VCaP (cell line): ENCODE results near the gene COL19A1.
A peak's percentile ranks its signal among the peaks of the same experiment; 100 is the strongest.

Experiments used
- H3K27ac ChIP-seq: fragments of 450-650 bp; 2 replicates; pipeline ENCODE4 v1.5.1; 2017
- TF ChIP-seq, protein P1 (sequence below): fragments of 450-650 bp; conservative IDR thresholded peaks from 2 replicates; pipeline ENCODE4 v1.5.1; 2017; ENCODE audit warnings: mild to moderate bottlenecking, moderate library complexity

COL19A1 gene

DNA sequence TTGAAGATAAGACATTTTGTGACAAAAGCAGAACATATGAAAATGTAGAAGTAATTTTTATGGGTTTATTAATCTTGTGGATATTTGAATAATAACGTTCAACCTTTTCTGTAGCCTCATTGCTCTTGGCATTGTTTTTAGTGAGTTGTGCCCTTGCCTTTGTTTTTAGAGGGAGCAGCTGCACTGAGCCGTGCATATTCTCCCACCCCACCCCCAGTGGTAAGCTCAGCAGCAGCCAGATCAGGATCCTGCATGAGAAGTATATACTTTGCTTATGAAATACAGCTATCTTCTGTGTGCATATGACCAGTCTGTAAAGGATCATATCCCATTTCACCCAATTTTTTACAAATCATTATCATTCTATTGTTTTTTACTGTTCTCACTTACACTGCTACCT lies 252.3 kb downstream of the COL19A1 start:
- TF ChIP-seq, protein P1, sequence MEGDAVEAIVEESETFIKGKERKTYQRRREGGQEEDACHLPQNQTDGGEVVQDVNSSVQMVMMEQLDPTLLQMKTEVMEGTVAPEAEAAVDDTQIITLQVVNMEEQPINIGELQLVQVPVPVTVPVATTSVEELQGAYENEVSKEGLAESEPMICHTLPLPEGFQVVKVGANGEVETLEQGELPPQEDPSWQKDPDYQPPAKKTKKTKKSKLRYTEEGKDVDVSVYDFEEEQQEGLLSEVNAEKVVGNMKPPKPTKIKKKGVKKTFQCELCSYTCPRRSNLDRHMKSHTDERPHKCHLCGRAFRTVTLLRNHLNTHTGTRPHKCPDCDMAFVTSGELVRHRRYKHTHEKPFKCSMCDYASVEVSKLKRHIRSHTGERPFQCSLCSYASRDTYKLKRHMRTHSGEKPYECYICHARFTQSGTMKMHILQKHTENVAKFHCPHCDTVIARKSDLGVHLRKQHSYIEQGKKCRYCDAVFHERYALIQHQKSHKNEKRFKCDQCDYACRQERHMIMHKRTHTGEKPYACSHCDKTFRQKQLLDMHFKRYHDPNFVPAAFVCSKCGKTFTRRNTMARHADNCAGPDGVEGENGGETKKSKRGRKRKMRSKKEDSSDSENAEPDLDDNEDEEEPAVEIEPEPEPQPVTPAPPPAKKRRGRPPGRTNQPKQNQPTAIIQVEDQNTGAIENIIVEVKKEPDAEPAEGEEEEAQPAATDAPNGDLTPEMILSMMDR: no peak
- no peak overlapping the region for H3K27ac ChIP-seq

DNA sequence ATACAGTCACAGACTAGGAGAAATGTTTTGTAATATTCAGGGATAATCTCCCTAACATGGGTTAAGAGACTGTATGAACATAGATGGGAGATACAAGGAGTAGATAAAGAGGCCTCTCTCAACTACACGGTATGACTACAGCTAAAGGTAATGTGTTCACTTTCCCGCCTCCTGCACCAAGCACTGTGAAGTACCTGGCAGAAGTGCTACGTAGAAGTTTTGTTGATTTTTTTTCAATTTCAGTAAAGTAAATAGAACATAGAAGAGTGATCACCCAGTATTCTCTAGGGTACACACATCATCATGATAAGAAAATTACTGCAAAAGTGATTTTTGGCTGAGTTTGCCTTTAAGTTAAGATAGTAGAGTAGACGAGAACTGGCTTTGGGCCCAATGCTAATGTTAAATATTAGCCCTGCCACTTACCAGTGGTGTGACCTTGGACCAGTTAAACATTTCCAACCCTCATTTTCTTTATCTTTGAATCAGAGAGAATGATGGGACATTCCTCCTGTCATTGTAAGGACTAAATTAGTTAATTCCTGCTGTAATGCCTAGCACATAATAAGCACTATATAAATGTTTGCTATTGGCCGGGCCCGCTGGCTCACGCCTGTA lies 253.0 kb downstream of the COL19A1 start:
- no peak overlapping the region for H3K27ac ChIP-seq
- TF ChIP-seq, protein P1: no peak

DNA sequence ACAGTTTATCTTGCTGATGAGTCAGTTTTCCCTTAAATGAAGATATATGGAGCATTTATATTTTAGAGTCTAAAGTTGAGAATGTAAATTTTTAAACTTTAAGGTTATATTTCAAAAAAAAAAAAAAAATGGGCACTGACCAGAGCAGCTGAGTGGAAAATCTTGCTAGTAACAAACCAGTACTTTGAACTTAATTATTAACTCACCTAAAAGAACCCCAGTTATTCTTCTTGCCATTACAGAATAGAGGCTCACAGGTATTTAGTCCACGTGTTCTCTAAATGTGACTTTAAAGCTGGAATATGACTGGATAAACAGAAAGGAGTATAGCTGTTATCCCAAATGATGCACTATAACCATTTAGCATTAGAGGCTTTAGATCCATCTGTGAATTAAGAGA lies 258.1 kb downstream of the COL19A1 start:
- H3K27ac ChIP-seq: no peak overlapping the region
- TF ChIP-seq, protein P1: no peak

DNA sequence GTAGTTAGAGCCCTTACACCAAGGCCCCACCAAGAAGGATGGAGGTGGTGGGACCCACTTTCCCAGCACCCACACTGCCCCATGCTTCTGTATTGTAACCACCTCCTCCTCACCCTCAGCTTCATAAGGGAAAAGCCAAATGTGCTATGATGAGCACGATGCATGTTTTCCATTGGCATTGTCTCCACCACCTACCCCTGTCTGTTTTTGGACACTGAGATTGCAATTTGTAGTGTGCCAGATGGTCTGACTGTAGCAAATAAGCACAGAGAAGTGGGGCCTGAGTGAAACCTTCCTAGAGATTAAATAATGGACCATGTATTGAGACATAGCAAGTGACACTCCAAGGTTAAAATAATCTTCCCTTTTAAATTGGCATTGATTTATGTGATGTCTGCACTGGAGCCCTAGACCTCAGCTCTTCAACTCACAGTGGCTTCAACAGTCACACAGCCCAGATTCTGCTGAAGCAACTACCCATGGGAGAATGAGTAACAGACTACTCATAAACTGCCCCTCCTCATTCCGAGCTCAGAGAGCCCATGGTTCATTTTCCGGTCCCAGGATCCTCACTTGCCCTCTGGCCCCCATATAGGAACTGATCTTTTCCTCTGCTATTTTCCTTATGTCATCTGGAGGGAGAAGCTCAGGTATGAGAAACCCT lies 258.7 kb downstream of the COL19A1 start:
- TF ChIP-seq, protein P1: no peak
- no peak overlapping the region for H3K27ac ChIP-seq

DNA sequence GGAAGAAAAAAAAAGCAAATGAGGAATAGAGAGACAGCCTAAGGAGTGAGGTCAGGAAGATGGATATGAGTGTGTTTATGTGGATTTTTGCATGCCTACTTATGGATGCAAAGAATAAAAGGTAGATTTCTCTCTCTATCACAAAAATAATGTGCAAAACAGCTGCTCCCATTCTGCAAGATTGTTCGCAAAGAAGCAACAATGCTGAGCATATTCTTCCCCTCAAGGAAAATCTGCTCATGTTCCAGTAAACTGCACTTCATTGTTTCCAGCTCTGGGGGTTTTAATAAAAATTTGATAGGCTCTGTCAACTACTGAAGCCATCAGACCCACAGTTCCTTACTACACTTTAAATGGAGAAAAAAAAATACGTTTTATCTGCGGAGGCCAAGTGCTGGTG lies 259.2 kb downstream of the COL19A1 start:
- TF ChIP-seq, protein P1: no peak
- no peak overlapping the region for H3K27ac ChIP-seq

DNA sequence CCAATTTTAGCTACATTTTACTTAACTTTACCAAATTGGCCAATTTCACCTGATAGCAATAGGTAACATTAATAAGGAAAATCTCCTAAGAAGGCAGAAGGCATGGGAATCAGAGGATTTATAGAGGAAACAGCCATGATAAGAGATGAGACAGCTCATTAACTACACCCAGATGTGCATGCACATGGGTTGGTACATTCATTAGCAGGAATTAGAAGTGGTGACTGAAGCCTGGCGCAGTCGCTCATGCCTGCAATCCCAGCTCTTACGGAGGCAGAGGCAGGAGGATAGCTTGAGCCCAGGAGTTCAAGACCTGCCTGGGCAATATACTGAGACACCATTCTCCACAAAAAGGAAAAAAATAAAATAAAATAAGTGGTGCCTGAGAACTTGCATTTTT lies 263.0 kb downstream of the COL19A1 start:
- TF ChIP-seq, protein P1: no peak
- H3K27ac ChIP-seq: peak overlapping the region; percentile 54

DNA sequence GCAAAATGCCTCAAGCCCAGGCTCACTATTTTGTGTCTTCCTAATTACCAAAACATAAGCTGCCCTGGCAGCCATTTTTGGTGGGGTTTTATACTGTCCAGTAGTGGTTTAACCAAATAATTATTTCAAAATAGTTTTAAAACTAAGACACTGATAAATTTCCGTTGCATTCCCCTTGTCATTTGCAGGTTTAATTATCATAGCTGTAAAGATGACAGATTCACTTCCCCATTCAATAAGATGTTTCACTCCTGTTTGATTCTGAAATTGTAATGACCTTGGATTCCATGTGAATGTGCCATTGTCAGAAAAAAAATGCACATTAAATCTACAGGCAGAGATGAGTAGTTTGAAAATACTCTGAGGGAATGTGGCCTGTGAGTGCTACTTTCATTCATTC lies 264.5 kb downstream of the COL19A1 start:
- TF ChIP-seq, protein P1: no peak
- H3K27ac ChIP-seq: no peak overlapping the region
